DMS 273 treated with DMSO at 0.1 percent for 48 hours (cell line): ENCODE results near the gene NSL1.
A peak's percentile ranks its signal among the peaks of the same experiment; 100 is the strongest.
"Not testable (repeated sequence)": the region's sequence is repeated elsewhere in the genome, so short reads cannot be mapped to it uniquely, and the experiment has no call there.

Experiments
- DNase-seq: peaks from one replicate; lab custom pipeline; 2025; lab: John Stamatoyannopoulos, UW

Gene NSL1

GRCh38 chr1:212782422-212783154 is 9.0 kb downstream of the NSL1 start:
- peak; percentile 20 for DNase-seq

- DNase-seq, result no peak
Observed at GRCh38 chr1:212781225-212781624, 10.4 kb downstream of the NSL1 start.

GRCh38 chr1:212780759-212781158 is 10.8 kb downstream of the NSL1 start:
- DNase-seq, result no peak

- DNase-seq, result not testable (repeated sequence)
Observed at GRCh38 chr1:212779086-212779485, 12.5 kb downstream of the NSL1 start.

GRCh38 chr1:212777151-212777550 is 14.4 kb downstream of the NSL1 start:
- no peak for DNase-seq

- DNase-seq, result no peak
Observed at GRCh38 chr1:212775241-212775640, 16.3 kb downstream of the NSL1 start.

GRCh38 chr1:212774584-212774983 is 17.0 kb downstream of the NSL1 start:
- DNase-seq, result no peak

- no peak for DNase-seq
Observed at GRCh38 chr1:212773011-212773410, 18.6 kb downstream of the NSL1 start.

- DNase-seq, result no peak
Observed at GRCh38 chr1:212771341-212771740, 20.2 kb downstream of the NSL1 start.

- DNase-seq, result no peak
Observed at GRCh38 chr1:212769459-212770167, 22.0 kb downstream of the NSL1 start.

GRCh38 chr1:212766825-212767224 is 24.8 kb downstream of the NSL1 start:
- DNase-seq, result not testable (repeated sequence)

- DNase-seq, result not testable (repeated sequence)
Observed at GRCh38 chr1:212764718-212765281, 26.8 kb downstream of the NSL1 start.

GRCh38 chr1:212762839-212763238 is 28.7 kb downstream of the NSL1 start:
- no peak for DNase-seq

GRCh38 chr1:212762234-212762633 is 29.3 kb downstream of the NSL1 start:
- DNase-seq, result no peak

- no peak for DNase-seq
Observed at GRCh38 chr1:212760126-212760823, 31.3 kb downstream of the NSL1 start.

- DNase-seq, result no peak
Observed at GRCh38 chr1:212759683-212760082, 31.9 kb downstream of the NSL1 start.

- DNase-seq, result no peak
Observed at GRCh38 chr1:212754680-212755079, 36.9 kb downstream of the NSL1 start.

- no peak for DNase-seq
Observed at GRCh38 chr1:212754193-212754592, 37.4 kb downstream of the NSL1 start.

GRCh38 chr1:212753749-212754148 is 37.8 kb downstream of the NSL1 start:
- DNase-seq, result no peak

GRCh38 chr1:212752934-212753497 is 38.6 kb downstream of the NSL1 start:
- no peak for DNase-seq

GRCh38 chr1:212752252-212752933 is 39.2 kb downstream of the NSL1 start:
- DNase-seq, result no peak
